HEK293 (cell line): ENCODE results near the gene ASIC4.

Source experiments
- CTCF ChIA-PET: fragments of 350-600 bp; formaldehyde crosslinking; extraction: SDS; loops from one replicate; lab custom pipeline; 2021; ENCODE audit warnings: antibody characterized with exemption; lab: Yijun Ruan, JAX
- POLR2A ChIA-PET: fragments of 300-600 bp; formaldehyde crosslinking; extraction: SDS; loops from one replicate; lab custom pipeline; 2020; ENCODE audit warnings: antibody characterized with exemption, inconsistent platforms; lab: Yijun Ruan, JAX
- H3K27ac ChIP-seq: fragments of 200-500 bp; sonication (Bioruptor generic); 2 replicates; pipeline ENCODE4 v1.5.1; 2014; ENCODE audit warnings: low read depth, low read length, control low read depth, inconsistent platforms; ENCODE audit errors: extremely low read depth
- H3K36me3 ChIP-seq, 2 experiments: fragments of 200-500 bp in 1 of 2; sonication (Bioruptor generic) in 1 of 2; 1 replicate in 1 of 2; 2 replicates in 1 of 2; pipeline ENCODE4 v1.5.1; 2014 to 2017; ENCODE audit warnings: inconsistent platforms in 2 of 2, low read length in 2 of 2; ENCODE audit not compliant: control insufficient read depth in 2 of 2, insufficient read depth in 1 of 2
- H3K4me1 ChIP-seq: fragments of 200-500 bp; sonication (Bioruptor generic); 2 replicates; pipeline ENCODE4 v1.5.1; 2014; ENCODE audit warnings: mild to moderate bottlenecking, low read length, inconsistent platforms; ENCODE audit not compliant: control insufficient read depth, insufficient read depth
- H3K4me3 ChIP-seq: 2 replicates; pipeline ENCODE4 v1.5.1; 2011; ENCODE audit warnings: low read depth, mild to moderate bottlenecking, control low read depth, low read length, moderate library complexity
- H3K9me3 ChIP-seq: fragments of 200-500 bp; sonication (Bioruptor generic); 2 replicates; pipeline ENCODE4 v1.5.1; 2014; ENCODE audit warnings: low read depth, low read length, inconsistent platforms; ENCODE audit not compliant: control insufficient read depth, insufficient read depth
- IKZF3 ChIP-seq: fragments of 450-650 bp; IDR thresholded peaks from 2 replicates; pipeline ENCODE4 v1.5.0; 2018; ENCODE audit warnings: missing biosample characterization, mild to moderate bottlenecking, missing genetic modification characterization, moderate library complexity
- KLF16 ChIP-seq: fragments of 450-650 bp; formaldehyde crosslinking; IDR thresholded peaks from 2 replicates; pipeline ENCODE4 v1.5.1; 2017; ENCODE audit warnings: missing biosample characterization, missing genetic modification characterization
- KLF8 ChIP-seq: fragments of 450-650 bp; formaldehyde crosslinking; IDR thresholded peaks from 2 replicates; pipeline ENCODE4 v1.5.1; 2016; ENCODE audit warnings: missing biosample characterization, missing genetic modification characterization
- OVOL3 ChIP-seq: fragments of 450-650 bp; formaldehyde crosslinking; IDR thresholded peaks from 2 replicates; pipeline ENCODE4 v1.5.1; 2016; ENCODE audit warnings: missing biosample characterization, missing genetic modification characterization
- SCRT1 ChIP-seq: fragments of 450-650 bp; formaldehyde crosslinking; IDR thresholded peaks from 2 replicates; pipeline ENCODE4 v1.5.1; 2016; ENCODE audit warnings: missing biosample characterization, missing genetic modification characterization, borderline replicate concordance
- ZBTB17 ChIP-seq: fragments of 450-650 bp; formaldehyde crosslinking; IDR thresholded peaks from 2 replicates; pipeline ENCODE4 v1.5.1; 2016; ENCODE audit warnings: missing biosample characterization, missing genetic modification characterization
- ZBTB48 ChIP-seq: fragments of 450-650 bp; formaldehyde crosslinking; IDR thresholded peaks from 2 replicates; pipeline ENCODE4 v1.5.1; 2016; ENCODE audit warnings: missing biosample characterization, missing genetic modification characterization
- ZBTB7A ChIP-seq: fragments of 450-650 bp; formaldehyde crosslinking; IDR thresholded peaks from 2 replicates; pipeline ENCODE4 v1.5.1; 2016; ENCODE audit warnings: low read depth, missing biosample characterization, missing genetic modification characterization
- ZFP3 ChIP-seq: fragments of 450-650 bp; formaldehyde crosslinking; IDR thresholded peaks from 2 replicates; pipeline ENCODE4 v1.5.1; 2016; ENCODE audit warnings: low read depth, missing biosample characterization, missing genetic modification characterization
- ZNF155 ChIP-seq: fragments of 450-650 bp; formaldehyde crosslinking; IDR thresholded peaks from 2 replicates; pipeline ENCODE4 v1.5.1; 2016; ENCODE audit warnings: missing biosample characterization, missing genetic modification characterization
- ZNF248 ChIP-seq: fragments of 450-650 bp; formaldehyde crosslinking; IDR thresholded peaks from 2 replicates; pipeline ENCODE4 v1.5.1; 2017; ENCODE audit warnings: missing biosample characterization, missing genetic modification characterization
- ZNF302 ChIP-seq: fragments of 450-650 bp; formaldehyde crosslinking; IDR thresholded peaks from 2 replicates; pipeline ENCODE4 v1.5.1; 2016; ENCODE audit warnings: missing biosample characterization, missing genetic modification characterization, low read depth
- ZNF37A ChIP-seq: fragments of 450-650 bp; IDR thresholded peaks from 2 replicates; pipeline ENCODE4 v1.5.1; 2018; ENCODE audit warnings: missing biosample characterization, missing genetic modification characterization
- ZNF433 ChIP-seq: fragments of 450-650 bp; formaldehyde crosslinking; IDR thresholded peaks from 2 replicates; pipeline ENCODE4 v1.5.1; 2016; ENCODE audit warnings: missing biosample characterization, missing genetic modification characterization, low read depth
- ZNF501 ChIP-seq: fragments of 450-650 bp; formaldehyde crosslinking; IDR thresholded peaks from 2 replicates; pipeline ENCODE4 v1.5.1; 2016; ENCODE audit warnings: missing biosample characterization, missing genetic modification characterization
- ZNF596 ChIP-seq: fragments of 450-650 bp; IDR thresholded peaks from 2 replicates; pipeline ENCODE4 v1.5.0; 2018; ENCODE audit warnings: missing biosample characterization, mild to moderate bottlenecking, missing genetic modification characterization, moderate library complexity
- ZNF610 ChIP-seq: fragments of 450-650 bp; formaldehyde crosslinking; IDR thresholded peaks from 2 replicates; pipeline ENCODE4 v1.5.1; 2016; ENCODE audit warnings: missing biosample characterization, missing genetic modification characterization, borderline replicate concordance
- ZNF623 ChIP-seq: fragments of 450-650 bp; formaldehyde crosslinking; IDR thresholded peaks from 2 replicates; pipeline ENCODE4 v1.5.1; 2016; ENCODE audit warnings: missing biosample characterization, missing genetic modification characterization
- ZNF837 ChIP-seq: fragments of 450-650 bp; formaldehyde crosslinking; IDR thresholded peaks from 2 replicates; pipeline ENCODE4 v1.5.1; 2016; ENCODE audit warnings: missing biosample characterization, missing genetic modification characterization
- ZSCAN16 ChIP-seq: fragments of 450-650 bp; formaldehyde crosslinking; IDR thresholded peaks from 2 replicates; pipeline ENCODE4 v1.5.1; 2016; ENCODE audit warnings: missing biosample characterization, missing genetic modification characterization
- ZSCAN30 ChIP-seq: fragments of 450-650 bp; IDR thresholded peaks from 2 replicates; pipeline ENCODE4 v1.5.1; 2018; ENCODE audit warnings: missing biosample characterization, mild to moderate bottlenecking, missing genetic modification characterization, moderate library complexity
- TF ChIP-seq, protein P1 (sequence below): fragments of 450-650 bp; formaldehyde crosslinking; IDR thresholded peaks from 2 replicates; pipeline ENCODE4 v1.5.1; 2016; ENCODE audit warnings: missing biosample characterization, missing genetic modification characterization, low read depth
- TF ChIP-seq, protein P2 (sequence below): fragments of 450-650 bp; formaldehyde crosslinking; IDR thresholded peaks from 2 replicates; pipeline ENCODE4 v1.5.1; 2017; ENCODE audit warnings: missing biosample characterization, missing genetic modification characterization
- TF ChIP-seq, protein P3 (sequence below): fragments of 450-650 bp; formaldehyde crosslinking; IDR thresholded peaks from 2 replicates; pipeline ENCODE4 v1.5.1; 2017; ENCODE audit warnings: missing biosample characterization, missing genetic modification characterization
- TF ChIP-seq, protein P4 (sequence below): fragments of 450-650 bp; formaldehyde crosslinking; IDR thresholded peaks from 2 replicates; pipeline ENCODE4 v1.5.1; 2016; ENCODE audit warnings: missing biosample characterization, missing genetic modification characterization

Gene ASIC4

GRCh38 chr2:219491278-219491963 lies 22.9 kb upstream of the ASIC4 start:
- TF ChIP-seq KLF16 (tag by site-specific recombination) (no peak), IKZF3 (tag by site-specific recombination) (no peak), ZNF248 (no peak), ZSCAN30 (tag by site-specific recombination) (no peak), ZBTB17 (no peak), ZNF623 (tag by site-specific recombination) (no peak), ZBTB7A (tag by site-specific recombination) (no peak), ZBTB48 (tag by site-specific recombination) (no peak), ZNF37A (tag by site-specific recombination) (no peak), ZNF433 (tag by site-specific recombination) (no peak), ZNF837 (tag by site-specific recombination) (no peak), ZNF155 (tag by site-specific recombination) (no peak), KLF8 (no peak), OVOL3 (tag by site-specific recombination) (no peak), ZNF302 (no peak), SCRT1 (tag by site-specific recombination) (no peak), ZFP3 (tag by site-specific recombination) (no peak)
- TF ChIP-seq, protein P1, sequence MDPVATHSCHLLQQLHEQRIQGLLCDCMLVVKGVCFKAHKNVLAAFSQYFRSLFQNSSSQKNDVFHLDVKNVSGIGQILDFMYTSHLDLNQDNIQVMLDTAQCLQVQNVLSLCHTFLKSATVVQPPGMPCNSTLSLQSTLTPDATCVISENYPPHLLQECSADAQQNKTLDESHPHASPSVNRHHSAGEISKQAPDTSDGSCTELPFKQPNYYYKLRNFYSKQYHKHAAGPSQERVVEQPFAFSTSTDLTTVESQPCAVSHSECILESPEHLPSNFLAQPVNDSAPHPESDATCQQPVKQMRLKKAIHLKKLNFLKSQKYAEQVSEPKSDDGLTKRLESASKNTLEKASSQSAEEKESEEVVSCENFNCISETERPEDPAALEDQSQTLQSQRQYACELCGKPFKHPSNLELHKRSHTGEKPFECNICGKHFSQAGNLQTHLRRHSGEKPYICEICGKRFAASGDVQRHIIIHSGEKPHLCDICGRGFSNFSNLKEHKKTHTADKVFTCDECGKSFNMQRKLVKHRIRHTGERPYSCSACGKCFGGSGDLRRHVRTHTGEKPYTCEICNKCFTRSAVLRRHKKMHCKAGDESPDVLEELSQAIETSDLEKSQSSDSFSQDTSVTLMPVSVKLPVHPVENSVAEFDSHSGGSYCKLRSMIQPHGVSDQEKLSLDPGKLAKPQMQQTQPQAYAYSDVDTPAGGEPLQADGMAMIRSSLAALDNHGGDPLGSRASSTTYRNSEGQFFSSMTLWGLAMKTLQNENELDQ (tag by site-specific recombination), result no peak
- TF ChIP-seq, protein P2, sequence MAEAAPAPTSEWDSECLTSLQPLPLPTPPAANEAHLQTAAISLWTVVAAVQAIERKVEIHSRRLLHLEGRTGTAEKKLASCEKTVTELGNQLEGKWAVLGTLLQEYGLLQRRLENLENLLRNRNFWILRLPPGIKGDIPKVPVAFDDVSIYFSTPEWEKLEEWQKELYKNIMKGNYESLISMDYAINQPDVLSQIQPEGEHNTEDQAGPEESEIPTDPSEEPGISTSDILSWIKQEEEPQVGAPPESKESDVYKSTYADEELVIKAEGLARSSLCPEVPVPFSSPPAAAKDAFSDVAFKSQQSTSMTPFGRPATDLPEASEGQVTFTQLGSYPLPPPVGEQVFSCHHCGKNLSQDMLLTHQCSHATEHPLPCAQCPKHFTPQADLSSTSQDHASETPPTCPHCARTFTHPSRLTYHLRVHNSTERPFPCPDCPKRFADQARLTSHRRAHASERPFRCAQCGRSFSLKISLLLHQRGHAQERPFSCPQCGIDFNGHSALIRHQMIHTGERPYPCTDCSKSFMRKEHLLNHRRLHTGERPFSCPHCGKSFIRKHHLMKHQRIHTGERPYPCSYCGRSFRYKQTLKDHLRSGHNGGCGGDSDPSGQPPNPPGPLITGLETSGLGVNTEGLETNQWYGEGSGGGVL (tag by site-specific recombination), result no peak
- TF ChIP-seq, protein P3, sequence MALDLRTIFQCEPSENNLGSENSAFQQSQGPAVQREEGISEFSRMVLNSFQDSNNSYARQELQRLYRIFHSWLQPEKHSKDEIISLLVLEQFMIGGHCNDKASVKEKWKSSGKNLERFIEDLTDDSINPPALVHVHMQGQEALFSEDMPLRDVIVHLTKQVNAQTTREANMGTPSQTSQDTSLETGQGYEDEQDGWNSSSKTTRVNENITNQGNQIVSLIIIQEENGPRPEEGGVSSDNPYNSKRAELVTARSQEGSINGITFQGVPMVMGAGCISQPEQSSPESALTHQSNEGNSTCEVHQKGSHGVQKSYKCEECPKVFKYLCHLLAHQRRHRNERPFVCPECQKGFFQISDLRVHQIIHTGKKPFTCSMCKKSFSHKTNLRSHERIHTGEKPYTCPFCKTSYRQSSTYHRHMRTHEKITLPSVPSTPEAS (tag by site-specific recombination), result no peak
- Histone ChIP-seq H3K27ac (no peak overlapping the region), H3K36me3 (no peaks in the 10 kb centered on the region), H3K4me3 (no peak overlapping the region), H3K4me1 (peaks cover 3% of the 10 kb centered on the region; the same call in 1 of the 2 replicates), H3K9me3 (no peaks in the 10 kb centered on the region)
- ChIA-PET CTCF (interaction anchor here (0.5 to 11.4 kb wide), 7 partner anchors 12 to 102 kb away, joined by 3 to 252 read pairs (median 4); no protein-coding TSS in a partner anchor), POLR2A (no interaction called here)

- POLR2A ChIA-PET, result no interaction called here
- CTCF ChIA-PET, result interaction anchor here (0.7 to 11.4 kb wide), 4 partner anchors 13 to 103 kb away, joined by 3 to 252 read pairs (median 50); no protein-coding TSS in a partner anchor
- H3K9me3 ChIP-seq, result no peaks in the 10 kb centered on the region
- no peak overlapping the region for H3K27ac ChIP-seq
- H3K36me3 ChIP-seq, result no peaks in the 10 kb centered on the region
- no peak overlapping the region for H3K4me3 ChIP-seq
- H3K4me1 ChIP-seq, result peaks cover 3% of the 10 kb centered on the region; the same call in 1 of the 2 replicates
- no peak for TF ChIP-seq ZNF501 (tag by site-specific recombination)
- no peak for TF ChIP-seq ZFP3 (tag by site-specific recombination)
- no peak for TF ChIP-seq ZNF610
- no peak for TF ChIP-seq ZNF596 (tag by site-specific recombination)
- TF ChIP-seq, protein P4, sequence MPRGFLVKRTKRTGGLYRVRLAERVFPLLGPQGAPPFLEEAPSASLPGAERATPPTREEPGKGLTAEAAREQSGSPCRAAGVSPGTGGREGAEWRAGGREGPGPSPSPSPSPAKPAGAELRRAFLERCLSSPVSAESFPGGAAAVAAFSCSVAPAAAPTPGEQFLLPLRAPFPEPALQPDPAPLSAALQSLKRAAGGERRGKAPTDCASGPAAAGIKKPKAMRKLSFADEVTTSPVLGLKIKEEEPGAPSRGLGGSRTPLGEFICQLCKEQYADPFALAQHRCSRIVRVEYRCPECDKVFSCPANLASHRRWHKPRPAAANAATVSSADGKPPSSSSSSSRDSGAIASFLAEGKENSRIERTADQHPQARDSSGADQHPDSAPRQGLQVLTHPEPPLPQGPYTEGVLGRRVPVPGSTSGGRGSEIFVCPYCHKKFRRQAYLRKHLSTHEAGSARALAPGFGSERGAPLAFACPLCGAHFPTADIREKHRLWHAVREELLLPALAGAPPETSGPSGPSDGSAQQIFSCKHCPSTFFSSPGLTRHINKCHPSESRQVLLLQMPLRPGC (tag by site-specific recombination), result no peak
- TF ChIP-seq ZSCAN16 (tag by site-specific recombination), result no peak
These were observed 21.7 kb upstream of the ASIC4 start for GRCh38 chr2:219492575-219492974.
